PC-3 (cell line): Measurements from ENCODE around the gene NDE1.

Source experiments
- CTCF ChIP-seq: fragments of 300-600 bp; sonication (generic); conservative IDR thresholded peaks from 2 replicates; pipeline ENCODE4 v1.5.1; 2017; ENCODE audit warnings: antibody characterized with exemption, low read depth, mild to moderate bottlenecking, low read length
- EZH2 ChIP-seq: fragments of 300-600 bp; sonication (generic); IDR thresholded peaks from one replicate; pipeline ENCODE4 v1.6.1; 2017; ENCODE audit warnings: antibody characterized with exemption, mild to moderate bottlenecking, low read length; ENCODE audit not compliant: unreplicated experiment

GRCh38 chr16:15660203-15660601 lies 10.2 kb downstream of the NDE1 start:
- TF ChIP-seq CTCF, result no peak
- TF ChIP-seq EZH2, result no peak
